WTC11 (cell line): ENCODE data around the gene OTOGL. TPM values are rescaled to one million over a fixed set of nuclear protein-coding genes. Genes with fewer than 3 reads are reported as not detected.

Experiments used
- ATAC-seq: fragments of 200-7000 bp; cut with Tn5 transposase; 2 replicates; pipeline ENCODE4 v1.10.0; 2021; ENCODE audit warnings: mild to moderate bottlenecking, moderate library complexity
- CTCF ChIA-PET: fragments of 300-600 bp; sonication (Branson Sonifier 250); formaldehyde crosslinking; loops from one replicate; lab custom pipeline; 2021; ENCODE audit warnings: antibody characterized with exemption; lab: Charles Lee
- POLR2A ChIA-PET: fragments of 350-600 bp; sonication (Branson Sonifier 250); formaldehyde crosslinking; loops from one replicate; lab custom pipeline; 2021; ENCODE audit warnings: antibody characterized with exemption; lab: Charles Lee
- DNase-seq: peaks from one replicate; pipeline ENCODE4 v3.0.0; 2021; ENCODE audit warnings: low spot score
- H3K27ac Mint-ChIP-seq: 2 replicates; pipeline ENCODE4 v1.8.0; 2021; ENCODE audit warnings: mixed read lengths
- H3K27me3 Mint-ChIP-seq: 2 replicates; pipeline ENCODE4 v1.8.0; 2021; ENCODE audit warnings: low read depth, mild to moderate bottlenecking, moderate library complexity, mixed read lengths
- H3K36me3 Mint-ChIP-seq: 2 replicates; pipeline ENCODE4 v1.8.0; 2021; ENCODE audit warnings: mixed read lengths
- H3K4me1 Mint-ChIP-seq: 2 replicates; pipeline ENCODE4 v1.8.0; 2022; ENCODE audit warnings: mixed read lengths
- H3K4me3 Mint-ChIP-seq: 2 replicates; pipeline ENCODE4 v1.8.0; 2021; ENCODE audit warnings: mild to moderate bottlenecking, moderate library complexity, mixed read lengths
- H3K9me3 Mint-ChIP-seq: 2 replicates; pipeline ENCODE4 v1.8.0; 2021; ENCODE audit warnings: mixed read lengths
- ARID4B ChIP-seq: sonication (generic); formaldehyde crosslinking; IDR thresholded peaks from 2 replicates; pipeline ENCODE4 v1.8.0; 2023; ENCODE audit warnings: missing genetic modification reagents, mild to moderate bottlenecking, borderline replicate concordance
- ATF1 ChIP-seq: sonication (generic); formaldehyde crosslinking; IDR thresholded peaks from 2 replicates; pipeline ENCODE4 v1.8.1; 2023; ENCODE audit warnings: mild to moderate bottlenecking, moderate library complexity, missing genetic modification reagents
- CBFB ChIP-seq: sonication (generic); formaldehyde crosslinking; IDR thresholded peaks from 2 replicates; pipeline ENCODE4 v1.8.1; 2022; ENCODE audit warnings: mild to moderate bottlenecking, low read depth, missing genetic modification reagents
- JAZF1 ChIP-seq: fragments of 250-450 bp; sonication (Bioruptor Pico); IDR thresholded peaks from 2 replicates; pipeline ENCODE4 v1.9.0; 2021; ENCODE audit warnings: moderate library complexity, mild to moderate bottlenecking, inconsistent platforms
- MXD4 ChIP-seq: fragments of 250-450 bp; sonication (Bioruptor Pico); IDR thresholded peaks from 2 replicates; pipeline ENCODE4 v1.8.0; 2021; ENCODE audit warnings: mild to moderate bottlenecking, moderate library complexity, borderline replicate concordance
- NFATC4 ChIP-seq: fragments of 250-450 bp; sonication (Bioruptor Pico); IDR thresholded peaks from 2 replicates; pipeline ENCODE4 v1.9.0; 2021; ENCODE audit warnings: mild to moderate bottlenecking
- TCF7 ChIP-seq: sonication (generic); formaldehyde crosslinking; IDR thresholded peaks from 2 replicates; pipeline ENCODE4 v1.8.0; 2022; ENCODE audit warnings: mild to moderate bottlenecking, low read depth, missing genetic modification reagents, moderate library complexity
- ZSCAN18 ChIP-seq: fragments of 250-450 bp; sonication (Bioruptor Pico); IDR thresholded peaks from 2 replicates; pipeline ENCODE4 v2.1.2; 2022; ENCODE audit warnings: mild to moderate bottlenecking, moderate library complexity
- total RNA-seq: library from RNA; stranded (reverse); gene quantifications from 3 replicates; pipeline ENCODE4 v1.2.3, GENCODE V29; 2021
- TF ChIP-seq, protein P1 (sequence below): fragments of 250-450 bp; sonication (Bioruptor Pico); IDR thresholded peaks from 2 replicates; pipeline ENCODE4 v1.9.0; 2021; ENCODE audit warnings: mild to moderate bottlenecking, borderline replicate concordance
- TF ChIP-seq, protein P2 (sequence below): fragments of 200-600 bp; IDR thresholded peaks from 2 replicates; pipeline ENCODE4 v1.8.0; 2022; ENCODE audit warnings: antibody characterized with exemption

OTOGL gene
- total RNA-seq, 1 experiment from 2014 or later: 0.55 TPM

DNA sequence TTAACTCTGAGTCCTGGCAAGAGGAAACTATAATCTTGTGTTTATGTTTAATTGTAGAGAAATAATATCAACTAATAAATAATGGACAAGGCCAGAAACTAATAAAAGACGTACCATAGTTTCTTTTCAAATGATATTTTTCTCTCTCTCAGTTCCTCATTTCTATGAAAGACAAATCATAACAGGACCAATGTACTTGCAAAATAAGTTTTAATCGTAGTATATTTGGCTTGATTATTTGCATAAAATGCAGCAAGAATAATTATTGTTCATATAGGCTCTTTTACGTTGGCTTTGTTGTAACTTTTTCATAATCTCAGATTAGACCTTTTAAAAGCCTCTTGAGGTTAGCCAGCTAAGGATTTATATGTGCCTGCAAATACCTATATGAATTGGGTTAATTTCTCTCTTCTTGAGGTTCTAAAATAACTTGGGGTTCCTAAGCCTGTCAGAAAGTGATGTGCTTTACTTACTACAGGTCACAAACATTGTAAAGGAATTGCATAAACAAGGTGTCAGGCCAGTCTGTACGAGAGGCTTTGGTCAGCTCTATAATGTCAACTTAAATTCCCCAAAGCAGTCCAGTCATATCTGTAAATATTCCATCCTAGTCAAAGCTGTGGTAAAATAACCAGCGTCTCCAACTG is 191.9 kb downstream of the OTOGL start:
- no peak for TF ChIP-seq NFATC4 (CRISPR knock-in tag)
- TF ChIP-seq JAZF1 (CRISPR knock-in tag): no peak
- TF ChIP-seq, protein P1, sequence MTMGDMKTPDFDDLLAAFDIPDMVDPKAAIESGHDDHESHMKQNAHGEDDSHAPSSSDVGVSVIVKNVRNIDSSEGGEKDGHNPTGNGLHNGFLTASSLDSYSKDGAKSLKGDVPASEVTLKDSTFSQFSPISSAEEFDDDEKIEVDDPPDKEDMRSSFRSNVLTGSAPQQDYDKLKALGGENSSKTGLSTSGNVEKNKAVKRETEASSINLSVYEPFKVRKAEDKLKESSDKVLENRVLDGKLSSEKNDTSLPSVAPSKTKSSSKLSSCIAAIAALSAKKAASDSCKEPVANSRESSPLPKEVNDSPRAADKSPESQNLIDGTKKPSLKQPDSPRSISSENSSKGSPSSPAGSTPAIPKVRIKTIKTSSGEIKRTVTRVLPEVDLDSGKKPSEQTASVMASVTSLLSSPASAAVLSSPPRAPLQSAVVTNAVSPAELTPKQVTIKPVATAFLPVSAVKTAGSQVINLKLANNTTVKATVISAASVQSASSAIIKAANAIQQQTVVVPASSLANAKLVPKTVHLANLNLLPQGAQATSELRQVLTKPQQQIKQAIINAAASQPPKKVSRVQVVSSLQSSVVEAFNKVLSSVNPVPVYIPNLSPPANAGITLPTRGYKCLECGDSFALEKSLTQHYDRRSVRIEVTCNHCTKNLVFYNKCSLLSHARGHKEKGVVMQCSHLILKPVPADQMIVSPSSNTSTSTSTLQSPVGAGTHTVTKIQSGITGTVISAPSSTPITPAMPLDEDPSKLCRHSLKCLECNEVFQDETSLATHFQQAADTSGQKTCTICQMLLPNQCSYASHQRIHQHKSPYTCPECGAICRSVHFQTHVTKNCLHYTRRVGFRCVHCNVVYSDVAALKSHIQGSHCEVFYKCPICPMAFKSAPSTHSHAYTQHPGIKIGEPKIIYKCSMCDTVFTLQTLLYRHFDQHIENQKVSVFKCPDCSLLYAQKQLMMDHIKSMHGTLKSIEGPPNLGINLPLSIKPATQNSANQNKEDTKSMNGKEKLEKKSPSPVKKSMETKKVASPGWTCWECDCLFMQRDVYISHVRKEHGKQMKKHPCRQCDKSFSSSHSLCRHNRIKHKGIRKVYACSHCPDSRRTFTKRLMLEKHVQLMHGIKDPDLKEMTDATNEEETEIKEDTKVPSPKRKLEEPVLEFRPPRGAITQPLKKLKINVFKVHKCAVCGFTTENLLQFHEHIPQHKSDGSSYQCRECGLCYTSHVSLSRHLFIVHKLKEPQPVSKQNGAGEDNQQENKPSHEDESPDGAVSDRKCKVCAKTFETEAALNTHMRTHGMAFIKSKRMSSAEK (CRISPR knock-in tag): no peak
- no peak for TF ChIP-seq CBFB (CRISPR knock-in tag)
- TF ChIP-seq, protein P2, sequence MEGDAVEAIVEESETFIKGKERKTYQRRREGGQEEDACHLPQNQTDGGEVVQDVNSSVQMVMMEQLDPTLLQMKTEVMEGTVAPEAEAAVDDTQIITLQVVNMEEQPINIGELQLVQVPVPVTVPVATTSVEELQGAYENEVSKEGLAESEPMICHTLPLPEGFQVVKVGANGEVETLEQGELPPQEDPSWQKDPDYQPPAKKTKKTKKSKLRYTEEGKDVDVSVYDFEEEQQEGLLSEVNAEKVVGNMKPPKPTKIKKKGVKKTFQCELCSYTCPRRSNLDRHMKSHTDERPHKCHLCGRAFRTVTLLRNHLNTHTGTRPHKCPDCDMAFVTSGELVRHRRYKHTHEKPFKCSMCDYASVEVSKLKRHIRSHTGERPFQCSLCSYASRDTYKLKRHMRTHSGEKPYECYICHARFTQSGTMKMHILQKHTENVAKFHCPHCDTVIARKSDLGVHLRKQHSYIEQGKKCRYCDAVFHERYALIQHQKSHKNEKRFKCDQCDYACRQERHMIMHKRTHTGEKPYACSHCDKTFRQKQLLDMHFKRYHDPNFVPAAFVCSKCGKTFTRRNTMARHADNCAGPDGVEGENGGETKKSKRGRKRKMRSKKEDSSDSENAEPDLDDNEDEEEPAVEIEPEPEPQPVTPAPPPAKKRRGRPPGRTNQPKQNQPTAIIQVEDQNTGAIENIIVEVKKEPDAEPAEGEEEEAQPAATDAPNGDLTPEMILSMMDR: no peak
- no peak for TF ChIP-seq ATF1 (CRISPR knock-in tag)
- no peak overlapping the region for H3K27ac Mint-ChIP-seq
- no peaks in the 10 kb centered on the region for H3K36me3 Mint-ChIP-seq
- ATAC-seq (no peak), DNase-seq (no peak)
- ChIA-PET CTCF (no interaction called here), POLR2A (no interaction called here)
- H3K27me3 Mint-ChIP-seq: no peaks in the 10 kb centered on the region
- H3K4me3 Mint-ChIP-seq: no peak overlapping the region
- H3K9me3 Mint-ChIP-seq: peaks cover 14% of the 10 kb centered on the region
- H3K4me1 Mint-ChIP-seq: no peaks in the 10 kb centered on the region

- Mint-ChIP-seq H3K9me3 (peaks cover 12% of the 10 kb centered on the region), H3K27ac (no peak overlapping the region), H3K4me1 (no peaks in the 10 kb centered on the region), H3K4me3 (no peak overlapping the region), H3K36me3 (no peaks in the 10 kb centered on the region), H3K27me3 (no peaks in the 10 kb centered on the region)
- TF ChIP-seq MXD4 (CRISPR knock-in tag) (no peak), TCF7 (CRISPR knock-in tag) (no peak), ZSCAN18 (no peak), ARID4B (CRISPR knock-in tag) (no peak)
- no peak for ATAC-seq
- ChIA-PET POLR2A (no interaction called here), CTCF (no interaction called here)
- no peak for DNase-seq
Measured at GRCh38 chr12:80293347-80293746, 194.0 kb downstream of the OTOGL start.
